Spinal cord (tissue), 10 donors: ENCODE measurements around the gene SAP30BP. TPM values are rescaled to one million over a fixed set of nuclear protein-coding genes. Genes with fewer than 3 reads are reported as not detected.

Experiments
- DNase-seq, 6 donors: peaks; one replicate each; pipeline versions ENCODE4 v3.0.0 to v3.0.0-alpha.2; 2013 to 2015; ENCODE audit warnings: low spot score in 6 of 6, low read depth in 4 of 6
- H3K27ac ChIP-seq: one replicate; pipeline ENCODE4 v1.5.1; 2013; ENCODE audit warnings: low read depth, low read length, control low read depth
- H3K27me3 ChIP-seq: one replicate; pipeline ENCODE4 v1.6.1; 2013; ENCODE audit warnings: low read length; ENCODE audit not compliant: control insufficient read depth, insufficient read depth
- H3K36me3 ChIP-seq: one replicate; pipeline ENCODE4 v1.6.1; 2013; ENCODE audit warnings: low read length; ENCODE audit not compliant: control insufficient read depth, insufficient read depth
- H3K4me1 ChIP-seq: one replicate; pipeline ENCODE4 v1.6.1; 2013; ENCODE audit warnings: low read length; ENCODE audit not compliant: control insufficient read depth, insufficient read depth
- H3K4me3 ChIP-seq: one replicate; pipeline ENCODE4 v1.5.1; 2013; ENCODE audit warnings: low read depth, low read length, control low read depth
- H3K9me3 ChIP-seq: one replicate; pipeline ENCODE4 v1.6.1; 2013; ENCODE audit warnings: low read length; ENCODE audit not compliant: control insufficient read depth, insufficient read depth
- WGBS: methylation state at CpG from one replicate; pipeline ENCODE4 v1.1.5; 2013; ENCODE audit warnings: missing lambda C conversion rate; ENCODE audit not compliant: insufficient coverage; 5-methylcytosine and 5-hydroxymethylcytosine counted together
- polyA plus RNA-seq, 2 donors: library from polyadenylated mRNA; unstranded; fragments of 120-200 nt; gene quantifications; one replicate each; pipeline ENCODE4 v1.2.1, GENCODE V29; 2013; ENCODE audit not compliant: insufficient read length in 2 of 2
- total RNA-seq, 2 donors: library from RNA; depleted of rRNA in 1 of 2; stranded (reverse); fragments of 120-200 nt in 1 of 2; fragments of >200 nt in 1 of 2; gene quantifications; one replicate each; pipeline versions ENCODE4 v1.2.3 to v1.2.4, GENCODE V29; 2013 to 2014
- donor health status: healthy.

Gene SAP30BP
- total and polyA plus RNA-seq, 4 donors = 44.3 to 123 (median 105) TPM

DNA sequence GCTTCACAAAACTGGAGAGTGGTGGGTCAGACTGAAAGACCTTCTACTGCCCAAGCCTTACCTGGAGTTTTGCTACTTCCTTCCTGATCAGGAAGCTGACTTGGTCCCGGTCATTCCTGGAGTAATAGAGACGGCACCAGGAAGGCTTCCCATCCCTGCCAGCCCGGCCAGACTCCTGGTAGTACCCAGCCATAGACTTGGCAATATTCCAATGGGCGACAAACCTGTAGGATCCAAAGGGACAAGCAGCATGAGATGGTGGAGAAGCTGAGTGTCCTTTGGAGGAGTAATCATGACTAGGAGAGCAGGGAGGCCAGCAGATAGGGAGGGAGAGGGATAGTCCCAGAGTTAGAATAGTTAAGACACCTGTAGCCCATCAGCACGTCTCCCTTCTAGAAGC lies 8.9 kb upstream of the SAP30BP start:
- no peaks in the 10 kb centered on the region for H3K9me3 ChIP-seq
- H3K36me3 ChIP-seq = peaks cover 66% of the 10 kb centered on the region
- H3K27me3 ChIP-seq = no peaks in the 10 kb centered on the region
- H3K4me3 ChIP-seq = no peak overlapping the region
- 91% methylated on average over 4 of the region's 5 CpGs for WGBS
- no peak for DNase-seq
- H3K27ac ChIP-seq = no peak overlapping the region
- H3K4me1 ChIP-seq = peaks cover 16% of the 10 kb centered on the region

DNA sequence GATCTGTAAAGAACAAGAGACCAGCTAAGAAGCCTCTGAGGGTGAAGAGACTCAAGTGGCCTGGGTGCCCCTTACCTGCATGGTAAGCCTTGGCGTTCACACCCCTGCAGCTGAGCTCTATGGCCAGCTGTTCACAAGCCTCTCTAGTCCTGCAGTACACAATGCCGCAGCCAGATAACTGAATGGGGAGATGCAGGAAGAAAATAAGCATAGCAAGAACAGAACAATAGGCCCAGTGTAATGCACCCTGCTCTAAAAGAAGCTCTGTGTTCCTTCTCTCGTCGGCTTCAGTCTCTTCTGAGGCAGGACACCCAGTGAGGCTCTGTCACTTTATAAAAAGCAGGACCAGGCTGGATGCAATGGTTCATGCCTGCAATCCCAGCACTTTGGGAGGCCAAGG lies 5.6 kb upstream of the SAP30BP start:
- Histone ChIP-seq H3K4me3 (no peak overlapping the region), H3K27me3 (no peaks in the 10 kb centered on the region), H3K9me3 (no peaks in the 10 kb centered on the region), H3K4me1 (peaks cover 23% of the 10 kb centered on the region), H3K27ac (peak overlapping the region; percentile 29), H3K36me3 (peaks cover 51% of the 10 kb centered on the region)
- WGBS = 60% methylated on average over 4 of the region's 4 CpGs
- peak in 2 of 6 donors; percentile 37 to 71 for DNase-seq

DNA sequence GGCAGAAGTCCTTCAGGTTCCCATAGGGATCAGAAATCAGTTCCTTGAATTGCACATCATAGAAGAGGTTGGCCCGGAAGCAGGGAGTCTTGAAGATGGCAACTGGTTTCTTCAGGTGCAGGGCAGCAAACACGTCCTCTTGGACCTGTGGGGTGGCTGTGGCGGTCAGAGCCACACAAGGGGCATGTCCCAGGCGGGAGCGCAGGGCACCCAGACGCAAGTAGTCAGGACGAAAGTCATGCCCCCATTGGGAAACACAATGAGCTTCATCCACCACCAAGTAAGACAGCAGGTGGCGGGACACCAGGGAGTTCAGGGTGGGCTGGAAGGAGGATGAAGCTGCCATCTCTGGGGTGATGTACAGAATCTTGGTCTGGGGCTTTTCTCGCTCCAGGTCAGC lies 4.6 kb upstream of the SAP30BP start:
- Histone ChIP-seq H3K27ac (no peak overlapping the region), H3K9me3 (no peaks in the 10 kb centered on the region)
- 95% methylated on average over 5 of the region's 9 CpGs for WGBS

DNA sequence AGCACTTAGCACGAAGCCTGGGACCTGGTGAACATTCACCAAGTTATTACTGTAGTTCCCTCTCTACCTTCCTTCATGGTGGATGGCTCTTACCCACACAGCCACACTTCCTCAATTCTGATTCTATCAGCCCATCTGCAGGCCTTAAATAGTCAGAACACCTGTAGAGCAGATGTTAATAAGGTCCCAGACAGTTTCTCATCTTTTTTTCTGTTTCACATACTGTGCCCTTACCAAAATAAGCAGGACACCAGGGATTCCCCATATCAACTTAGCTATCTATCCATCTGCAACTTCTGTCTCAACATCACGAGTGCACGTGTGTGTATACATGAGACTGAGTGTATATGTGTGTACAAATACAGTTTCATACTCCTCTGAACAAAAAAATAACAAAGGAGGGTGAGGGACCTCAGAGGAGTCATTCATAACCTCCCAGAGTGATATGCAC lies 3.0 kb upstream of the SAP30BP start:
- Histone ChIP-seq H3K9me3 (no peaks in the 10 kb centered on the region), H3K27ac (no peak overlapping the region), H3K4me3 (no peak overlapping the region), H3K27me3 (no peaks in the 10 kb centered on the region), H3K4me1 (peaks cover 23% of the 10 kb centered on the region), H3K36me3 (peaks cover 36% of the 10 kb centered on the region)
- no peak for DNase-seq
- WGBS = no CpG with 5 or more reads among the region's 3 CpGs

More for the DNA sequence above, 4.6 kb upstream of the SAP30BP start:
- DNase-seq = no peak
- peaks cover 23% of the 10 kb centered on the region for H3K4me1 ChIP-seq
- no peak overlapping the region for H3K4me3 ChIP-seq
- no peaks in the 10 kb centered on the region for H3K27me3 ChIP-seq
- H3K36me3 ChIP-seq = peaks cover 41% of the 10 kb centered on the region

- no peaks in the 10 kb centered on the region for H3K9me3 ChIP-seq
- WGBS = 100% methylated on average over 1 of the region's 10 CpGs
- H3K4me3 ChIP-seq = peak overlapping the region; percentile 91
- no peak for DNase-seq
- no peak overlapping the region for H3K27ac ChIP-seq
- peaks cover 35% of the 10 kb centered on the region for H3K36me3 ChIP-seq
- peaks cover 23% of the 10 kb centered on the region for H3K4me1 ChIP-seq
- no peaks in the 10 kb centered on the region for H3K27me3 ChIP-seq
Measured at GRCh38 chr17:75665981-75666380, 1.2 kb upstream of the SAP30BP start.

GRCh38 chr17:75667825-75668224 lies 687 bp downstream of the SAP30BP start:
- Histone ChIP-seq H3K9me3 (no peaks in the 10 kb centered on the region), H3K27me3 (no peaks in the 10 kb centered on the region), H3K4me1 (peaks cover 7% of the 10 kb centered on the region), H3K36me3 (peaks cover 31% of the 10 kb centered on the region), H3K27ac (no peak overlapping the region), H3K4me3 (peak overlapping the region; percentile 91)
- 0% methylated on average over 3 of the region's 4 CpGs for WGBS
- no peak for DNase-seq

- H3K27ac ChIP-seq = no peak overlapping the region
- no peak overlapping the region for H3K4me3 ChIP-seq
- no peaks in the 10 kb centered on the region for H3K27me3 ChIP-seq
- peaks cover 7% of the 10 kb centered on the region for H3K4me1 ChIP-seq
- H3K9me3 ChIP-seq = no peaks in the 10 kb centered on the region
- 91% methylated on average over 3 of the region's 4 CpGs for WGBS
- no peak for DNase-seq
- peaks cover 35% of the 10 kb centered on the region for H3K36me3 ChIP-seq
Measured at GRCh38 chr17:75668489-75668888, 1.4 kb downstream of the SAP30BP start.

DNA sequence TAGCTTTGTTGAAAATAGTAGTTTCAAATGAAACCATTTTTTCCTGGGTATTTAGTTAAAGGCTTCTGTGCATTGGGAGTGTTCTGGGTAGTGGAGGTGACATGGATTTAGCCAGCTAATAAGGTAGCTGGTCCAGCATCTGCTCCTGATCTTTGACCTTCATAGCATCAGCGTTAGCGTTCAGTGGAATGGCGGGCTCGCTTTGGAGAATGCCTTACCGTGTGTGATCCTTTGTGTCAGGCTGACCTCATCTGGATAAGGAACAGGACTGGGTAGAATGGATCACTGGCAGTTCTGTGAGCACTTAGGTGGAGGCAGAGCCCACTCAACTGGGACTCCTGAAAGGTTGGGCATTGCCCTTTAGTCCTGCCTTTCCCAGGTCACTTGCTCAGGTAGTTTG lies 3.7 kb downstream of the SAP30BP start:
- Histone ChIP-seq H3K27me3 (no peaks in the 10 kb centered on the region), H3K4me1 (peaks cover 12% of the 10 kb centered on the region), H3K27ac (no peak overlapping the region), H3K36me3 (peaks cover 34% of the 10 kb centered on the region), H3K4me3 (no peak overlapping the region), H3K9me3 (no peaks in the 10 kb centered on the region)
- no peak for DNase-seq
- WGBS = 90% methylated on average over 5 of the region's 5 CpGs

- Histone ChIP-seq H3K4me1 (peaks cover 6% of the 10 kb centered on the region), H3K36me3 (peaks cover 34% of the 10 kb centered on the region), H3K4me3 (no peak overlapping the region), H3K27me3 (no peaks in the 10 kb centered on the region), H3K27ac (no peak overlapping the region), H3K9me3 (no peaks in the 10 kb centered on the region)
- no peak for DNase-seq
- 85% methylated on average over 4 of the region's 5 CpGs for WGBS
Measured at GRCh38 chr17:75672011-75672410, 4.9 kb downstream of the SAP30BP start.

DNA sequence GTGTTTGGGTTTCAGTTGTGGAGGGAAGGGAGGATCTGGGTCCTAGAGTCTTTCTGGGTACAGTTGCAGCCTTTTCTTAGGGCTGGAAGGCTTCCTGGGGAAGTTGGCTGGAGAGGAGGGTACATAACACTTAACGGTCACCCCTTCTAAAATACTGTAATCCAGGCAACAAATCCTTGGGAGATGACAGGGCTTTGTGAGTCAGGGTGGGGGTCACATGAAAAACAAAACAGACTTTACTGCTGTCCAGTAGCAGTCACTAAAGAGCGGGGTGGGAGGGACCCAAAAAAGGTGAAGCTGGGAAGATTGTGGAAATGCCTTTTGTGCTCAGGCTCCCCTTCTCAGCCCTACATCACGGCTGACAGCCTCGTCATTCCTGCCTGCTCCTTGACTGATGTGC lies 6.3 kb downstream of the SAP30BP start:
- peaks cover 38% of the 10 kb centered on the region for H3K36me3 ChIP-seq
- H3K9me3 ChIP-seq = no peaks in the 10 kb centered on the region
- H3K27me3 ChIP-seq = no peaks in the 10 kb centered on the region
- H3K4me3 ChIP-seq = no peak overlapping the region
- WGBS = no CpG with 5 or more reads among the region's 4 CpGs
- no peak for DNase-seq
- H3K4me1 ChIP-seq = peaks cover 6% of the 10 kb centered on the region
- H3K27ac ChIP-seq = no peak overlapping the region
